LNCAP (cell line): Measurements from ENCODE around the gene HEATR5A.

Experiments
- CTCF ChIP-seq: fragments of 450-650 bp; IDR thresholded peaks from 2 replicates; pipeline ENCODE4 v1.5.1; 2017; ENCODE audit warnings: mild to moderate bottlenecking

HEATR5A gene

GRCh38 chr14:31255286-31255685 lies 165.1 kb downstream of the HEATR5A start:
- TF ChIP-seq CTCF, result no peak

- TF ChIP-seq CTCF, result no peak
These were observed 166.4 kb downstream of the HEATR5A start for GRCh38 chr14:31253746-31254471.

GRCh38 chr14:31252865-31253264 lies 167.5 kb downstream of the HEATR5A start:
- TF ChIP-seq CTCF, result no peak

- no peak for TF ChIP-seq CTCF
These were observed 169.1 kb downstream of the HEATR5A start for GRCh38 chr14:31251028-31251958.

- TF ChIP-seq CTCF, result no peak
These were observed 175.7 kb downstream of the HEATR5A start for GRCh38 chr14:31244626-31245025.

- no peak for TF ChIP-seq CTCF
These were observed 176.5 kb downstream of the HEATR5A start for GRCh38 chr14:31243860-31244259.
